Jurkat, Clone E6-1 (cell line): ENCODE results near the gene DTYMK. TPM values are rescaled to one million over a fixed set of nuclear protein-coding genes. Genes with fewer than 3 reads are reported as not detected.
"Not testable (repeated sequence)": the region's sequence is repeated elsewhere in the genome, so short reads cannot be mapped to it uniquely, and the experiment has no call there.

Experiments
- DNase-seq: peaks from one replicate; pipeline ENCODE4 v3.0.0-alpha.2; 2011; ENCODE audit warnings: low read depth, low spot score
- H3K4me3 ChIP-seq: 2 replicates; pipeline ENCODE4 v1.5.1; 2011; ENCODE audit warnings: mild to moderate bottlenecking, low read length, control low read depth, moderate library complexity
- polyA plus RNA-seq: library from polyadenylated mRNA; unstranded; fragments of >200 nt; gene quantifications from one replicate; pipeline ENCODE4 v1.2.1, GENCODE V29; 2012; ENCODE audit warnings: missing spikeins; ENCODE audit not compliant: insufficient read length, insufficient read depth

Gene DTYMK
- polyA plus RNA-seq = 82.2 TPM

GRCh38 chr2:241686650-241687425, at the start of gene DTYMK:
Gene DTYMK, minus strand, starts transcription at chr2:241686815. Its CDS starts 32 bp downstream, at chr2:241686783.
- H3K4me3 ChIP-seq = peak within 1 kb of the TSS; percentile 95
- peak; percentile 91 for DNase-seq

- no peak for DNase-seq
- H3K4me3 ChIP-seq = no peak overlapping the region
Measured at GRCh38 chr2:241736111-241736510, 49.5 kb upstream of the DTYMK start.

GRCh38 chr2:241734467-241735208, 48.0 kb upstream of the DTYMK start, which contains the start of gene D2HGDH:
Gene D2HGDH, plus strand, starts transcription at chr2:241734630. Its CDS starts 595 bp downstream, at chr2:241735225.
- peak within 1 kb of the TSS; percentile 80 for H3K4me3 ChIP-seq
- peak; percentile 50 for DNase-seq

GRCh38 chr2:241734208-241734466, 47.5 kb upstream of the DTYMK start:
- H3K4me3 ChIP-seq = peak overlapping the region; percentile 50
- no peak for DNase-seq

GRCh38 chr2:241733391-241734207, 47.0 kb upstream of the DTYMK start:
- no peak for DNase-seq
- H3K4me3 ChIP-seq = peak overlapping the region; percentile 50

- DNase-seq = peak; percentile 28
Measured at GRCh38 chr2:241732513-241733186, 46.0 kb upstream of the DTYMK start.

GRCh38 chr2:241730671-241731293, 44.2 kb upstream of the DTYMK start:
- DNase-seq = peak; percentile 11

More at GRCh38 chr2:241732513-241733186, 46.0 kb upstream of the DTYMK start:
- not testable (repeated sequence) for H3K4me3 ChIP-seq

GRCh38 chr2:241729868-241730267, 43.3 kb upstream of the DTYMK start:
- H3K4me3 ChIP-seq = no peak overlapping the region
- DNase-seq = no peak

More at GRCh38 chr2:241730671-241731293, 44.2 kb upstream of the DTYMK start:
- H3K4me3 ChIP-seq = no peak overlapping the region

GRCh38 chr2:241728627-241729026, 42.0 kb upstream of the DTYMK start:
- DNase-seq = no peak
- H3K4me3 ChIP-seq = no peak overlapping the region

- no peak overlapping the region for H3K4me3 ChIP-seq
- no peak for DNase-seq
Measured at GRCh38 chr2:241728000-241728399, 41.4 kb upstream of the DTYMK start.

GRCh38 chr2:241726459-241726858, 39.8 kb upstream of the DTYMK start:
- H3K4me3 ChIP-seq = no peak overlapping the region
- DNase-seq = no peak

- no peak overlapping the region for H3K4me3 ChIP-seq
- DNase-seq = no peak
Measured at GRCh38 chr2:241724975-241725870, 38.6 kb upstream of the DTYMK start.

GRCh38 chr2:241724259-241724974, 37.8 kb upstream of the DTYMK start:
- no peak overlapping the region for H3K4me3 ChIP-seq
- DNase-seq = no peak

- DNase-seq = no peak
- no peak overlapping the region for H3K4me3 ChIP-seq
Measured at GRCh38 chr2:241722896-241723454, 36.4 kb upstream of the DTYMK start.

- no peak for DNase-seq
- no peak overlapping the region for H3K4me3 ChIP-seq
Measured at GRCh38 chr2:241721852-241722251, 35.2 kb upstream of the DTYMK start.

GRCh38 chr2:241720560-241720959, 33.9 kb upstream of the DTYMK start:
- no peak overlapping the region for H3K4me3 ChIP-seq
- DNase-seq = no peak

GRCh38 chr2:241720099-241720498, 33.5 kb upstream of the DTYMK start:
- no peak for DNase-seq

More at GRCh38 chr2:241720099-241720498, 33.5 kb upstream of the DTYMK start:
- no peak overlapping the region for H3K4me3 ChIP-seq
